HCEC 1CT (cell line): ENCODE data around the gene SYT11.
"Not testable (repeated sequence)": the region's sequence is repeated elsewhere in the genome, so short reads cannot be mapped to it uniquely, and the experiment has no call there.

ENCODE experiments used
- DNase-seq: peaks from one replicate; pipeline ENCODE4 v3.0.0-alpha.2; 2017

The SYT11 gene

GRCh38 chr1:155860970-155861510, 1.7 kb downstream of the SYT11 start:
- DNase-seq = no peak

DNA sequence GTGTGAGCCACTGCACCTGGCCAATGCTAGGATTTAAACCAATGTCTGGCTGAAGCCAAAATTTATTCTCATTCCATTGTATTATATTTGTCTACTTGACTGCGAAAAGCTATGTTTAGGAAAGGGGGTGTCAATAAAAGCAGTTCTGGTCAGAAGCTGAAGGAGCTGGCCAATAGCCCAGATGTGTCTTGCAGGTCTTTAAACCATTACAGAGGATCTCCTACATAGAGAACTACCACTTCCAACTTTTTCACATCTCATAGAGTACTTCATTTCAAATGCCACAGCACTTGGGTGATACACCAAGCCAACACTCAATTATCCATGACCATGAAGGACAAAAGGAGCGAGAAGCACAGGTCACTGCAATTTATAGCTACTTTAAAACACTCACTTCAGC, 2.5 kb downstream of the SYT11 start:
- no peak for DNase-seq

GRCh38 chr1:155864393-155864792, 5.0 kb downstream of the SYT11 start:
- peak; percentile 72 for DNase-seq

GRCh38 chr1:155867766-155868165, 8.4 kb downstream of the SYT11 start:
- no peak for DNase-seq

- no peak for DNase-seq
These were observed 12.0 kb downstream of the SYT11 start for GRCh38 chr1:155871390-155871789.

- DNase-seq = no peak
These were observed 13.2 kb downstream of the SYT11 start for GRCh38 chr1:155872527-155872926.

DNA sequence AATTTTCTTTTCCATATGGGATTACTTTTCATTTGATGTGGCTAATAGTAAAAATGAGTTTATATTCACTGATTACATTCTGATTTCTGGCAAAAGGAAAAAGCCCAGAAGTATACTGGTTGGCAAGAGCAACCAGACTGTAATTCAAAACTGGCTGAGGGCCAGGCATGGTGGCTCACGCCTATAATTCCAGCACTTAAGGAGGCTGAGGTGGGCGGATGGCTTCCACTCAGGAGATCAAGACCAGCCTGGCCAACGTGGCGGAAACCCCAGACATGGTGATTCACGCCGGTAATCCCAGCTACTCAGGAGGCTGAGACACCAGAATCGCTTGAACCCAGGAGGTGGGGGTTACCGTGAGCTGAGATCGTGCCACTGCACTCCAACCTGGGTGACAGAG, 14.5 kb downstream of the SYT11 start:
- DNase-seq = no peak

- DNase-seq = no peak
These were observed 18.6 kb downstream of the SYT11 start for GRCh38 chr1:155877945-155878344.

DNA sequence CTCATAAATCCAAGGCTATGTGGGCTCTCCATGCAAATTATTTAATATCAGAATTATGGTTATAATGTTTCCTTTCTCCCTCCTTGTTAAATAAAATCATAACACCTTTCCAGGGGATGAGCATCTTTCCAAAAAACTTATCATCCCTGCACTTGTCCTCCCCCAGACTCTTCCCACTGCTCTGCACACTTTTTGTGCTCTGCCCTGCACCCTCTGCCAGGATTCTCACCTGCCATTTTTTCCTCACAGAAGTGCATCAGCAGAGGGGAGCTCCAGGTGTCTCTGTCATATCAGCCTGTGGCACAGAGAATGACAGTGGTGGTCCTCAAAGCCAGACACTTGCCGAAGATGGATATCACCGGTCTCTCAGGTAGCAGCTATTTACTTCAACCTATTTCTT, 20.9 kb downstream of the SYT11 start:
- no peak for DNase-seq

DNA sequence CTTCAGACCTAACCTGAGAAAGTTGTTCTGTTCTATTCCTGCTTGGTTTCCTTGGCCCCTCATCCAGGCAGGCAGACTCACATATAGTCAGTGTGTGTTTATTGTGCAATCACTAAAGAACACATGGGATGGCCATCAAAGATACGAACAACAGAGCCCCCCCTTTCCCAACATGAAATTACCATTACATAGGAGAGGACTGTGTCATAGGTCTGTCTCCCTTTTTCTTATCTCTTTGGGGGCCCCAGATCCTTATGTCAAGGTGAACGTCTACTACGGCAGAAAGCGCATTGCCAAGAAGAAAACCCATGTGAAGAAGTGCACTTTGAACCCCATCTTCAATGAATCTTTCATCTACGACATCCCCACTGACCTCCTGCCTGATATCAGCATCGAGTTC, 21.6 kb downstream of the SYT11 start:
- no peak for DNase-seq

- DNase-seq = no peak
These were observed 22.9 kb downstream of the SYT11 start for GRCh38 chr1:155882235-155882634.

DNA sequence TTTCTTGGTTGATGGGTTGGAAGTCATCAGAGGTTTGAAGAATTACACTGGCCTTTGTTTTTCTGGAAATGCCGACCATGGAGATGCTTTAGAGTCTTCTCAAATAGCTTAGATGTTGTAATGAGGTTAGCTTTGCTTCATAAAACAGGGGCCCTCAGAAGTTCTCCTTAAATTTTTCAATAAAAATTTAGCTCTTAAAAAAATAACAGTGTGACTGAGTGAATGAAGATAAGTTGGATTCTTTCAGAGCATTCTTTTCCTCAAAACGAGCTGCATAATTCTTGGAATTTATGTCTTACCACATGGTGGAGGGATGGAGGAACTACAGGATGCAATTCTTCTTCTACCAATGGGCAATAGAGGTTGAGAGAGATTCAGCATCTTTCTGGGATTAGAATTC, 23.4 kb downstream of the SYT11 start:
- no peak for DNase-seq

- no peak for DNase-seq
These were observed 24.9 kb downstream of the SYT11 start for GRCh38 chr1:155884031-155884960.

DNA sequence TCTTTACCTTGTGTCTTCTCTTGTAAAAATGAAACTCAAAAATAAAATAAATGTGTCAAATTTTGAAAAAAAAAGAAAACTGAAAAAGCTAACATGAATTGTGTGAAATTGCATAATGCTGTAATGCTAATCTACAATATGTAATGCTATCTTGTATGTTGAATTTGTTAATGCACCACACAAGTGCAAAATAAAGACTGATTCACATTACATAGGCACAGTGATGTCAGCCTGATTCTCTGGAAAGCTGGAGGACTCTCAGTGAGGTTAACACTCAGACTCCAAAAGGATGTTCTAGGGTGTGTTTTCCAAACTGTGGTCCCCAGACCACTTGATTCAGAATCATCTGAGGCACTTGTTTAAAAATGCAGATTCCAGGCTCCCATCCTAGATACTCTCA, 25.6 kb downstream of the SYT11 start:
- DNase-seq = no peak

GRCh38 chr1:155888481-155888880, 29.1 kb downstream of the SYT11 start:
- DNase-seq = no peak

DNA sequence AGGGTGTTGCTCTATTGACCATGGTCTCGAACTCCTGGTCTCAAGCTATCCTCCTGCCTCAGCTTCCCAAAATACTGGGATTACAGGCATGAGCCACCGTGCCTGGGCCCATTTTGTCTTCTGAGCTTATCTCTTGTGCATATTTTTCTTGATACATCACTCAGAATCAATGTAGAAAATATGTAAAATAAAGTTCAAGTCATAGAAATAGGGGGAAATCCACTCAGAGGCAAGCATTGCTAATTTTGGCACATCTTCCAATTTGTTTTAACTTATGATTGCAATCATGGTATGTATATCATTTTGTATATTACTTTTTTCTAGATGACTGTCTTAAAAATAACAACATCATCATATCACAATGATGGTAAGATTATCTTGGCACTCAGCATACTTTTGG, 30.2 kb downstream of the SYT11 start:
- DNase-seq = peak; percentile 5

- no peak for DNase-seq
These were observed 30.9 kb downstream of the SYT11 start for GRCh38 chr1:155890251-155890650.

GRCh38 chr1:155892796-155893195, 33.4 kb downstream of the SYT11 start:
- peak; percentile 85 for DNase-seq

GRCh38 chr1:155893389-155894142, 34.2 kb downstream of the SYT11 start:
- DNase-seq = peak; percentile 88

GRCh38 chr1:155895617-155896016, 36.2 kb downstream of the SYT11 start:
- DNase-seq = not testable (repeated sequence)

DNA sequence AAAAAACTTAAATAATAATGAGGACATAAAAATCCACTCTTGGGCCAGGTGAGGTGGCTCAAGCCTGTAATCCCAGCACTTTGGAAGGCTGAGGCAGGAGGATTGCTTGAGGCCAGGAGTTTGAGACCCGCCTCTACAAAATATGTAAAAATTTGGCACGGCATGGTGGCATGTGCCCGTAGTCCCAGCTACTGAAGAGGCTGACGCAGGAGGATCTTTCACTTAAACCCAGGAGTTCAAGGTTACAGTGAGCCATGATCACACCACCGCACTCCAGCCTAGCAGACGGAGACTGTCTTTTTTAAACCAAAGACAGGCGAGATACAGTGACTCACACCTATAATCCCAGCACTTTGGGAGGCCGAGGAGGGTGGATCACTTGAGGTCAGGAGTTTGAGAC, 37.1 kb downstream of the SYT11 start:
- not testable (repeated sequence) for DNase-seq

GRCh38 chr1:155897746-155898145, 38.4 kb downstream of the SYT11 start:
- no peak for DNase-seq

DNA sequence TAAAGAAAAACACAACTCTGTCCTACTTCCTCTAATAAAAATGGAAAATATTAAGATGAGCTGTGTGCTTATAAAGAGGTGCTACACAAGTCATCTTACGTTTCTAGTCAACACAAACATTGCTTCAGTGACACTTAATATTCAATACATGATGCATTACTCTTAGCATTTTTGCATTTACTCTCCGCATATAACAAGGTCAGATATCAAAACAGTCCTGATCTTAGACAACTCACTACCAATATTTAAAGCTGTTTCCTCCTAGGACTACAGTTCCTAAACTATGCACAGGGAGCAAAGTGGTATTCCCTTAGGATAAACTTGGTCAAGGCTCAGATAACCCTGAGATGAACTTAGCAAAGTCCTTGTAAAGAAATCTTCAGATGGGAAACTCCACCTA, 39.5 kb downstream of the SYT11 start:
- DNase-seq = no peak

- no peak for DNase-seq
These were observed 40.3 kb downstream of the SYT11 start for GRCh38 chr1:155899683-155900082.
